GM12878 (cell line): ENCODE data around the gene POU6F2. TPM values are rescaled to one million over a fixed set of nuclear protein-coding genes. Genes with fewer than 3 reads are reported as not detected.

Source experiments
- BRCA1 ChIP-seq: IDR thresholded peaks from 2 replicates; pipeline ENCODE4 v1.6.1; 2011; ENCODE audit warnings: low read depth, low read length, improper control_type of control experiment
- IKZF1 ChIP-seq: fragments of 450-650 bp; conservative IDR thresholded peaks from 2 replicates; pipeline ENCODE4 v1.6.1; 2017; ENCODE audit warnings: antibody characterized with exemption, mild to moderate bottlenecking
- KLF5 ChIP-seq: fragments of 450-650 bp; IDR thresholded peaks from 2 replicates; pipeline ENCODE4 v1.6.1; 2014; ENCODE audit warnings: mild to moderate bottlenecking; ENCODE audit not compliant: partially characterized antibody
- RELA ChIP-seq: fragments of 450-650 bp; IDR thresholded peaks from 2 replicates; pipeline ENCODE4 v1.8.0; 2014; ENCODE audit warnings: borderline replicate concordance; ENCODE audit not compliant: partially characterized antibody
- USF2 ChIP-seq: IDR thresholded peaks from 2 replicates; pipeline ENCODE4 v1.6.1; 2011; ENCODE audit warnings: low read depth, low read length, improper control_type of control experiment, borderline replicate concordance
- polyA plus RNA-seq, 11 experiments: library from polyadenylated mRNA; depleted of rRNA in 4 of 11; unstranded in 6 of 11; stranded (reverse) in 5 of 11; fragments of >200 nt; fragmentation: Nextera tagmentation in 4 of 11; fragmentation: Illumina TruSeq in 1 of 11; extraction: Ambion mirVana in 4 of 11; extraction: Trizol in 1 of 11; gene quantifications; 1 replicate in 1 of 11; 2 replicates in 10 of 11; pipeline versions ENCODE4 v1.2.1 to v1.2.3, GENCODE V29; 2011 to 2016; ENCODE audit warnings: inconsistent platforms in 2 of 11, missing spikeins in 2 of 11, low read depth in 1 of 11
- total RNA-seq, 4 experiments: library from RNA; depleted of rRNA in 3 of 4; stranded (reverse); fragments of >200 nt in 3 of 4; fragmentation: Illumina TruSeq in 1 of 4; extraction: Trizol in 1 of 4; gene quantifications; 2 replicates each; pipeline versions ENCODE4 v1.2.1 to v1.2.3, GENCODE V29; 2013 to 2021
- TF ChIP-seq, protein P1 (sequence below): IDR thresholded peaks from 2 replicates; pipeline ENCODE4 v1.6.1; 2011; ENCODE audit warnings: borderline replicate concordance, low read depth, mild to moderate bottlenecking, moderate library complexity, mixed read lengths, low read length; ENCODE audit not compliant: insufficient read depth; ENCODE audit errors: extremely low read length
- TF ChIP-seq, protein P2 (sequence below): IDR thresholded peaks from 2 replicates; pipeline ENCODE4 v1.6.1; 2011; ENCODE audit warnings: mild to moderate bottlenecking, low read depth, low read length, moderate library complexity; ENCODE audit not compliant: insufficient replicate concordance
- TF ChIP-seq, protein P3 (sequence below): IDR thresholded peaks from 2 replicates; pipeline ENCODE4 v1.6.1; 2012; ENCODE audit warnings: mild to moderate bottlenecking, low read depth, low read length

POU6F2 gene
- total and polyA plus RNA-seq, 10 of the 15 experiments (the other 5 are each of a cell fraction or from before 2014, with no cell fraction given), result 0.10 TPM; not detected in 9

DNA sequence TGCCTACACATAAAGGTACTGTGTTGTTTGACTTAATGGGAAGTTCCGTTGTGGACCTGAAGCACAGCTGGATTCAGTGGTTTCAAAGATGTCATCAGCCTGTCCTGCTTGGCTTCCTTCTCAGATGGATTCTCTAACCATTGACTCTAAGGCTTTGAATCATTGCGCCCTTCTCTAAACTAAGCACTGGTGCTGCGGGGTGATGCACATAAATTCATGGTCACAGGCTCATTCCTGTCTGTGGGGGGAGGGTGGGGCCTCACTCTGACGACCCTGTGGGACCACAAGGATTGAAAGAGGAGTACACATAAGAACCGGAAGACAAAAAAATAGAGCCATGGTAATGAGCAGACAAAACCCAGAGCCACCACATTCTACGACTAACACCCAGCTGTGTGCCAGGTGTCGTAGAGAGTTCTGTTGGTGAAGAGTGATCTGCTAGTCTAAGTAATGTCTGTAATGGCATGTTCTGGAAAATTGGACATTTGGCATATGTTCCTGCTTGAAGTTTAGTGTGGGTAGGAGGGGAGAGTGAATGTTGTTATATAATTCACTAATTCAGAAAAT lies 491.2 kb downstream of the POU6F2 start (continued):
- TF ChIP-seq USF2 (no peak), KLF5 (no peak), BRCA1 (no peak), IKZF1 (no peak), RELA (no peak)
- TF ChIP-seq, protein P1, sequence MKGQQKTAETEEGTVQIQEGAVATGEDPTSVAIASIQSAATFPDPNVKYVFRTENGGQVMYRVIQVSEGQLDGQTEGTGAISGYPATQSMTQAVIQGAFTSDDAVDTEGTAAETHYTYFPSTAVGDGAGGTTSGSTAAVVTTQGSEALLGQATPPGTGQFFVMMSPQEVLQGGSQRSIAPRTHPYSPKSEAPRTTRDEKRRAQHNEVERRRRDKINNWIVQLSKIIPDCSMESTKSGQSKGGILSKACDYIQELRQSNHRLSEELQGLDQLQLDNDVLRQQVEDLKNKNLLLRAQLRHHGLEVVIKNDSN, result no peak
- TF ChIP-seq, protein P2, sequence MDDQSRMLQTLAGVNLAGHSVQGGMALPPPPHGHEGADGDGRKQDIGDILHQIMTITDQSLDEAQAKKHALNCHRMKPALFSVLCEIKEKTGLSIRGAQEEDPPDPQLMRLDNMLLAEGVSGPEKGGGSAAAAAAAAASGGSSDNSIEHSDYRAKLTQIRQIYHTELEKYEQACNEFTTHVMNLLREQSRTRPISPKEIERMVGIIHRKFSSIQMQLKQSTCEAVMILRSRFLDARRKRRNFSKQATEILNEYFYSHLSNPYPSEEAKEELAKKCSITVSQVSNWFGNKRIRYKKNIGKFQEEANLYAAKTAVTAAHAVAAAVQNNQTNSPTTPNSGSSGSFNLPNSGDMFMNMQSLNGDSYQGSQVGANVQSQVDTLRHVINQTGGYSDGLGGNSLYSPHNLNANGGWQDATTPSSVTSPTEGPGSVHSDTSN, result no peak
- TF ChIP-seq, protein P3, sequence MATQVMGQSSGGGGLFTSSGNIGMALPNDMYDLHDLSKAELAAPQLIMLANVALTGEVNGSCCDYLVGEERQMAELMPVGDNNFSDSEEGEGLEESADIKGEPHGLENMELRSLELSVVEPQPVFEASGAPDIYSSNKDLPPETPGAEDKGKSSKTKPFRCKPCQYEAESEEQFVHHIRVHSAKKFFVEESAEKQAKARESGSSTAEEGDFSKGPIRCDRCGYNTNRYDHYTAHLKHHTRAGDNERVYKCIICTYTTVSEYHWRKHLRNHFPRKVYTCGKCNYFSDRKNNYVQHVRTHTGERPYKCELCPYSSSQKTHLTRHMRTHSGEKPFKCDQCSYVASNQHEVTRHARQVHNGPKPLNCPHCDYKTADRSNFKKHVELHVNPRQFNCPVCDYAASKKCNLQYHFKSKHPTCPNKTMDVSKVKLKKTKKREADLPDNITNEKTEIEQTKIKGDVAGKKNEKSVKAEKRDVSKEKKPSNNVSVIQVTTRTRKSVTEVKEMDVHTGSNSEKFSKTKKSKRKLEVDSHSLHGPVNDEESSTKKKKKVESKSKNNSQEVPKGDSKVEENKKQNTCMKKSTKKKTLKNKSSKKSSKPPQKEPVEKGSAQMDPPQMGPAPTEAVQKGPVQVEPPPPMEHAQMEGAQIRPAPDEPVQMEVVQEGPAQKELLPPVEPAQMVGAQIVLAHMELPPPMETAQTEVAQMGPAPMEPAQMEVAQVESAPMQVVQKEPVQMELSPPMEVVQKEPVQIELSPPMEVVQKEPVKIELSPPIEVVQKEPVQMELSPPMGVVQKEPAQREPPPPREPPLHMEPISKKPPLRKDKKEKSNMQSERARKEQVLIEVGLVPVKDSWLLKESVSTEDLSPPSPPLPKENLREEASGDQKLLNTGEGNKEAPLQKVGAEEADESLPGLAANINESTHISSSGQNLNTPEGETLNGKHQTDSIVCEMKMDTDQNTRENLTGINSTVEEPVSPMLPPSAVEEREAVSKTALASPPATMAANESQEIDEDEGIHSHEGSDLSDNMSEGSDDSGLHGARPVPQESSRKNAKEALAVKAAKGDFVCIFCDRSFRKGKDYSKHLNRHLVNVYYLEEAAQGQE, result no peak
